Astrocyte of the hippocampus (primary cell): ENCODE measurements around the gene ZP2.
"Not testable (repeated sequence)": the region's sequence is repeated elsewhere in the genome, so short reads cannot be mapped to it uniquely, and the experiment has no call there.

Experiments used
- DNase-seq: peaks from one replicate; pipeline ENCODE4 v3.0.0; 2011; ENCODE audit warnings: low read depth, low spot score

The ZP2 gene

DNA sequence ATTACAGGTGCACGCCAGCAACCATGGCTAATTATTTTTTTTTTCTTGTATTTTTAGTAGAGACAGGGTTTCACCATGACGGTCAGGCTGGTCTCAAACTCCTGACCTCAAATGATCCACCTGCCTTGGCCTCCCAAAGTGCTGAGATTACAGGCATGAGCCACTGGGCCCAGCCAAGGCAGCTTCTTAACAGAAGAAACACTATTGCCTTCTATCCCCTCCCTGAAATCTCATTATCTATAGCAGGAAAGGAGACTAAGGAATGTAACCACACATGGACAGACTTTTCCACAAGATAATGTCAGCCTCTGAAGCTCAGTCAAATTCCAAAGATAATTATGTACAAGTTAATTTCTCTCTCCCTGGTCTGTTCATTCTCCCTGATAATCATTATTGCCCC is 5.7 kb upstream of the ZP2 start:
- DNase-seq: no peak

DNA sequence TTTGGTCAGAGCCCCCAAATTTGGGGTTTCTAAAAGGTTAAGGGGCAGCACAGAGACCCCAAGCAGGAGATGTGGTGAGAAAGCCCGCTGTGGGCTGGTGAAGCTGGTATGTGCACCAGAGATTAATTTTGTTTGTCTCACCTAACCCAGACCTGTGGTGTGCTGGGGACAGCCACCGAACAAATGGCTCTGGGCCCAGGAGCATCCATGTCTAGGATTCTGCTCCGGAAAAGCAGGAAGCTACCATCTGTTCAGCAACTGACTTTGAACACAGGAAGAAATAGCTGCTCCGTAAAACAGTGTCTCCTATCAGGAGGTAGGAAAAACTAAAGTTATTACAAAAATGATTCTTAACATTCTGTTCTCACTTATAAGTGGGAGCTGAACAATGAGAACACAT is 2.7 kb upstream of the ZP2 start:
- no peak for DNase-seq

DNA sequence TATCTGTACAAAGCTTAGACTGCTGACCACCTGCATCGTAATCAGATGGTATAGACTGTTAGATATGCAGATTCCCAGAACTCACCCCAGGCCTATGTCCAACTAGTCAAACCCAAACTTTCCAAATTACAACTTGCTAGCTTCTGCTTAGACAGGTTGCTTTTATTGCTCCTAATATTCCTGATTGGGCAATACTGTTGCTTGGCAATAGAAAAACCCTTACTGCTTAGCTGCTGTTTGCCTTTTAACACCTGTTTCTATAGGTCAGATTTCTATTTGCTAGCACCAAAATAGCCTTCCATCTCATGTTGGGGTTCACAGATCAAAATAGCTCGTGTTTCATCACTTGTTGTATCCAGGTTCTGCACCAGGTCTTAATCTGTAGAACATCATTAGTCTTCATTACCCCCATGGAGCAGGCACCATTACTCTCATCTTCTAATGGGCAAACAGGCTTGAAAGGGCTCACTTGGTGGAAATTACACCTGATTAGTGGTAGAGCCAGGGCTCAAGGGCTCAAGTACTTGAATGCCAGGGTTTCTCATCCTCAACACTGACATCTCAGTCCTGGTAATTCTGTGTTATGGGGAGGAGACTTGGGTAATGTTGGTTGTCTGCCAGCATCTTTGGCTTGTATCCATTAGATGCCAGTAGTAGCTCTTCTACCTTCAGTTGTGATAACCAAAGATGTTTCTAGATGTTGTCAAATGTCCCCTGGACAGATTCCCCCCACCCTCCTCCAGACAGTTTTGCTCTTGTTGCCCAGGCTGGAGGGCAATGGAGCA is 2.7 kb downstream of the ZP2 start:
- DNase-seq: no peak

DNA sequence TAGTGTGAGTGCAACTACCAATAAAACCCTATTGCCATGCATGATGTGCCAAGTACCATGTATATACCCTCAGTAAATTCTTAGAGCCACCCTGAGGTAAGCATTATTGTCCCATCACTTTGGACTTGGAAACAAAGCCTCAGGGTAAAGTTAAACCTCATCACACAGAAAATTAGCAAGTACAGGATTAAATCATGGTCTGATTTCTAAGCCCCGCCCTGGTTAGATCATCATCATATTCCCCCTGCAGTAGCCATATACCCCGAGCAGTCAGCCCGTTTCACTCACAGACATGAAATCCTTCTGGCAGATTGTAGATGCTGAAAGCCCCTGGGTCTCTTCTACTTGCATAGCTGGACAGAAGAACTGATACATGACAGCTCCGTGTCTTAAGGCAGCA is 4.8 kb downstream of the ZP2 start:
- no peak for DNase-seq

DNA sequence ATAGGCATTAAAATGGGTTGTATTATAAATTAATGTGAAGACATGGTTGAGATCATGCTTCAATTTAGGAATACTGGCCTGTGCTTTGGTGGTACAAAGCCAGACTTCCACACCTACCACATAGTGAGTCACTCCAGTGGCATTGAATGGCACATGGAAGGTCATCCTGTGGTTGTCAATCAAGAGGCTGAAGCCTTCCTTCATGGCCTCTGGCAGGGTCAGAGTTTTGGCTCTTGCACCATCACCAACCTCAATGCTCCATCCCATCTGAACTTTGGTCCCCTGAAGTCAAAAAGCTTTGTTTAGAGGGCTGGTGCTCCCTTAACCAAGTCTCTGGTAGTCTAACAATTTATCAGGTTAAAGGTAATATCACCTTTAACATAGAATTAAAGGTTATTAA is 6.1 kb downstream of the ZP2 start:
- DNase-seq: no peak

DNA sequence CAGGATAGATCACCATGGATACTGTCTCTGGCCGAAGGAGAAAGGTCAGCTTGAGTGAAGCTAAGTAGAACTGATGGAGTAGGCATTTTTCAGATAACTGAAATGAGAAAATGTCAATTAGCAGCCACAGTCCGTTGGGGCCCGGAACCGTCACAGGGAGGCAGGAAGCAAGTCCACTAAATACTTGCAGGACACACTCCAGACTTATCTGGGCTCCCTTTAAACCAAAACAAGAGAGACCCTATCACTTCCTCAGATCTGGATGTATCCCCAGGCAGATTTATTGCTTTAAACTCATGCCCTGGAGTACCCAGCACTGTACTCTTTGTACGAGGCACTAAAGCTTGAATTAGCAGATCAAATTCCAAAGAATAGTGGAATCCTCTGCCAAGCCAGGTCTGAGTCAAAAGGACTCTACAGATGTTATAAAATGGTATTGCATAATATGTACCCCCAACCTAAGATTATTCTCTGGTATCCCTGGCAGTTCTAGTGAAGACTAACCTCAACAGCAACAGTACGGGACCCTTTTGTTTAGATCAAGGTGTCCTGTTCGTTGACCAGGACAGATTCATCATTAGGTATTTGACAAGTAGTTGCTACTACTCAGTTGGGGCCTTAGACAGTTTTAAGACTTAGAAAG is 8.1 kb downstream of the ZP2 start:
- DNase-seq: no peak

DNA sequence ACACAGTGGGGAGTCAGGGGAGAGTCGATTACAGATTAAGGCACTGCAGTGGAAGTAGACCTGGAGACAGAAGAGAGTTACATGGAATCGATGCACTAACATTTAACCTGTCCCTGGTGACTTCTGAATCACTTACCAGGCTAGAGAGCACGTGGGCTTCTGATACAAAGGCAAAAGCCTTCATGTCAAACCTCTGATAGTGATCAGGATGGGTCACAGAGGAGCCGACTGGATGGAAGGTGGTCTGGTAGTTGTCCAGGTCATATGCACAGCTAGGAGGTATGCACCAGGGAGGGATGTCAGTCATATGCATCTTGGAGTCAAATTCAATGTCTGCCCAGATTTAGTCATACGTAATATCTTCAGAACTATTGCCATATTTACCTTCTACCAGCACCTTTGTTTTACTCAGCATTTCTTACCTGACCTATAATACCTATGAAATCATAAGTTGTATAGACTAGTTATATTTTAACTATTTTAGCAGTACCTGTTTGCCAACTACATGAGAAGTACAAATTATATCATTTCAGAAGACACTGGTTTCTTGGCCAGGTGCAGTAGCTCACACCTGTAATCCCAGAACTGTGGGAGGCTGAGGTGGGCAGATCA is 11.7 kb downstream of the ZP2 start:
- no peak for DNase-seq

DNA sequence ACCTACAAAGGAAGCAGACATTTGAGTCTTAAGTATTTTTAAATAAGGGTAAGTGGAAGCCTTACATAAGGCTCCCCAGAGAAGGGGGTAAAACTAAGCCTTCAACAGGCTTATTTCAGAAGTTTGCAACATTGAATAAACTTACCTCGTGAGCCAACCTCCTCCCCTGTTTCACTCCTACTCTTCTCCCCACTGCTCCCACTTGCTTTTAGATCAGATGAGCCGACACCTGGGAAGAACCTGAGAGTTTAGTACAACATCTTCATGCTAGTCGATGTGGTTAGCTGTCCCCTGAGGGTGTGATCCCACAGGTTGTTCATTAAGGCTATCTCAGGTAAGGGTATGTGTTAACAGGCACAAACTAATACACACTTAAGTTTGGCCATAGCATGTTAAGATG is 13.8 kb downstream of the ZP2 start:
- no peak for DNase-seq

DNA sequence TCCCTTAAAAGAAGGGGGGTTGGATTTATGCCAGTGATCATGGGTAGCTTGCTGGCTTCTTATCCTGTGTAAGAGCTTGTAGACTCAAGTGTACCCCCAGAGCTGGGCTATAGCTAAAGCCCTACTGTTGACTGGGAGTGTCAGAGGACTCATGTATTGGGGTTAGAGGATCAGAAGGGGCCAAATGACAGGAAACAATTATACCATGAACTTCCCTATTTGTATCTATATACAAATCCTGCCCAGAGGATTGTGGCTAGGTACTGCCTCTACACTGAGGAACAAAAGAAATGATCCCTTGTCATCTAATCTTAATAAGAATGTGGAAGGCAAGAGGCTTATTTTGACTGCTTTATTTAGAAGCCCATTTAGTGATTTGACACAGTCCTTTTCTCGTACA is 14.3 kb downstream of the ZP2 start:
- DNase-seq: no peak

DNA sequence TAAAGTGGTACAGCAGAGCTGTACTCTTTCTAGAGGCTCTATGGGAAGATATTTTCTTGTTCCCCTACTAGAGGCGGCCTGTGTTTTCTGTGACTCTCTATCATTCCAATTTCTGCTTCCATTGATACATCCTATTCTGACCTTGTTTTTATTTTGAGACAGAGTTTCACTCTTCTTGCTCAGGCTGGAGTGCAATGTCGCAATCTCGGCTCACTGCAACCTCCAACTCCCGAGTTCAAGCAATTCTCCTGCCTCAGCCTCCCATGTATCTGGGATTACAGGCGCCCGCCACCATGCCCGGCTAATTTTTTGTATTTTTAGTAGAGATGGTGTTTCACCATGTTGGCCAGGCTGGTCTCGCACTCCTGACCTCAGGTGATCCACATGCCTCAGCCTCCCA is 16.0 kb downstream of the ZP2 start:
- DNase-seq: not testable (repeated sequence)

DNA sequence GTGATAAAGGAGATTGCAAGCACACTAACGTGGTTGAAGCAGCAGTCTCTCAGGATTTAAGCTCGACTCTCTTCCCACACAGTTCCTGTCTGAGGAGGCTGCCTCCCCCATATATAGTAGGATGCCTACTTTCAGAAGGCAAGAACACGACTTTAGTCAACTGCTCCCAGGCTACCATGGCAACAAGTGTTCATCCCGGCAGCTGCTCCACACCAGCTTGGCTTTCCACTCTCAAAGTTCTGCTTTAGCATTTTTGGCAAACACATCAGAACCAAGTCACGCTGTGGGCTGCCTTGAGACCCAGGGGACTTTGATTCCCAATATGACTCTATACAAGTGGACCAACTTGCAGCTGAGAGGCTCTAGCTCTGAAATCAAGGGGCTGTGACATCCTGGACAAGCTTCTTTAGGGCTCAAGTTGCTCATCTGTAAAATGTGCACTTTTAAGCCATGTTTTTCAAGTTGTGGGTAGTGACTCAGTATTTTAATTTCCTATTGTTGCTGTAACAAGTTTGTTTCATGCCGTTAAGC is 16.5 kb downstream of the ZP2 start:
- DNase-seq: peak; percentile 2

DNA sequence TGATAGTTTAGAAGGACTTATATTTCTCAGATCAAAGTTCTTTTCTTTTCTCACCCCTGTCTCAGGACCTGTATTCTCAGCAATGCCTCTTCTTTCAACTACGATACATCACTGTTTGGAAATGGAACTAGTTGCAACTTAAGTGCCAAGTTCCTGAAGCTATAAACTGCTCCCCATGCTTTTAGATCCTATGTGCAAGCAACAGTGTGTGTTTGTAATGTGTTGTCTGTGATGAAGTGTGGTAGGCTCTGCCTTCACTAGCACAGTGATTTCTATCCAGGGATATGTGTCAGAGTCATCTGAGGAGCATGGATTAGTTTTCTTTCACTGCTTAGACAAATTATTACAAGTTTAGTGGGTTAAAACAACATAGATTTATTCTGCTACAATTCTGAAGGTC is 18.4 kb downstream of the ZP2 start:
- DNase-seq: no peak

DNA sequence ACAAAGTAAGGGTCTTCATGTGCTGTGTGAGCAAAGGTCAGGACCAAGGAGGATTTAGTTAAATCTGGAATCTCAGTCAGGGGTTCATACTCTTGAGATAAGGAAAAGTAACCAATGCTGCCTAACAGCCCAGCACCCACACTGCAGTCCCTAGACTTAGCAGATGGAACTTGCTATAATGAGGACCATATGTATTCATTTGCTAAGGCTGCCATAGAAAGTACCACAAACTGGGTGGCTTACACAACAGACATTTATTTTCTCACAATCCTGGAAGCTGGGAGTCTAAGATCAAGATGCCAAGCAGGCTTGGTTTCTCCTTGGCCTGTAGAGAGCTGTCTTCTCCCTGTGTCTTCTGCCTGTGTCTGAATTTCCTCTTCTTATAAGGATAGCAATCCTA is 20.8 kb downstream of the ZP2 start:
- no peak for DNase-seq

DNA sequence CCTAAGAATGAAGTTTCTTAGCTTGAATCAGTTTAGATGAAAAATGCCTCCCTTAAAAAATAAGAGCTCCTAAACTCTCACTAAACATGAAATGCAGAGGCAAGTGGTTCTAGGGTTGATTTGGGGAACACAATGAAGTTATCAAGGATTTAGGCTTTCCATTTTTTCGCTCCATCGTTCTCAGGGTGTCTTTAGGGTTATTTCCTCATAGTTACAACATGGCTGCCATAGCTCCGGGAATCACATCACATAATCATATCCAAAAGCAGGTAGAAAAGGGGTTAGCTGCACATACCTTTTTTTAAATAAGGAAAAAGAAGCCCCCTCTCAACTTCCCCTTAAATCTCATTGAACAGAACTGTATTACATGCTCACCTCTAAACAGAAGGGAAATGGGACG is 21.4 kb downstream of the ZP2 start:
- no peak for DNase-seq

DNA sequence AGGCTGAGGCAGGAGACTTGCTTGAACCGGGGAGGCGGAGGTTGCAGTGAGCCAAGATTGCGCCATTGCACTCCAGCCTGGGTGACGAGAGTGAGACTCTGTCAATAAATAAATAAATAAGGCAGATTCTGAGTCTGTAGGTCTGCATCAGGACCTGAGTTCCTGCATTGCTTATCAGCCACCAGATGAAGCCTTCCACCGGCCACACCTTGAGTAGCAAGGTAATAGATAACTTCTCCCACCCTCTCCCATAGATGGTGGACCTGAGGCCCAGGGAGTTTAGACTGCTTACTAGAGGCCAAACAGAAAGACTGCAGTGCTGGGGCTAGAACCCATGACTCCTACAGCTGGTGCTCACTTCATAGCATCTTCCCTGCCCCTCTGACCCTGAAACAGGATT is 22.1 kb downstream of the ZP2 start:
- no peak for DNase-seq

DNA sequence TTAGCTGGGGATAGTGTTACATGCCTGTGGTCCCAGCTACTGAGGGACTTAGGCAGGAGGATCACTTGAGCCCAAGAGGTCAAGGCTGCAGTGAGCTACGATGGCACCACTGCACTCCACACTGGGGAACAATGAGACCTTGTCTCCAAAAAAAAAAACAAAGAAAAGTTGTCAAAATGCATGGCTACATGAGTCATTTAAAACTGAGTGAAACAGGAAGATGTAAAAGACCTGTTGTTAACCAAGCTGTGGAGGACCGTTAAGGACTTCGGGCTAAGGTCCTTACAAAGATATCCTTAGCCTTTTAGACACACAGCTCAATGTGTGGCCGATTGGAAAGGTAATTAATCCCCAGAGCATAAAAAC is 25.1 kb downstream of the ZP2 start:
- DNase-seq: peak; percentile 2

DNA sequence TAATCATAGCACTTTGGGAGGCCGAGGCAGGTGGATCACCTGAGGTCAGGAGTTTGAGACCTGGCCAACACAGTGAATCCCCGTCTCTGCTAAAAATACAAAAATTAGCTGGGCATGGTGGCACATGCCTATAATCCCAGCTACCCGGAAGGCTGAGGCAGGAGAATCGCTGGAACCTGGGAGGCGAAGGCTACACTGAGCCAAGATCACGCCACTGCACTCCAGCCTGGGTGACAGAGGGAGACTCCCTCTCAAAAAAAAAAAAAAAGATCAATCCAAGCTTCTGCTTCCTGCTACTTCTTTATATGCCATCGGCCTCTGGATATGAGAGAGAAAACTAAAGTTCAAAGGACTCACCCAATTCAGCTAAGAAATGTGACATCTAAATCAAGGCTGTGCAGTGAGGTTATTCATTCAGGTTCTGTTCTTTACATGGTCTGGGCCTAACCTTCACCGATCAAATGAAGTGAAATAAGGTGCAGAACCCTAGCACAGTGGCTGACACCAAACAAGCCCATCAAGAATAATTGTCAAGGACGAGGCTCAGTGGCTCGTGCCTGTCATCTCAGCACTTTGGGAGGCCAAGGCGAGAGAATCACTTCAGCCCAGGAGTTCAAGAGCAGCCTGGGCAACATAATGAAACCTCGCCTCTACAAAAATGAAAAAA is 25.6 kb downstream of the ZP2 start:
- DNase-seq: no peak

DNA sequence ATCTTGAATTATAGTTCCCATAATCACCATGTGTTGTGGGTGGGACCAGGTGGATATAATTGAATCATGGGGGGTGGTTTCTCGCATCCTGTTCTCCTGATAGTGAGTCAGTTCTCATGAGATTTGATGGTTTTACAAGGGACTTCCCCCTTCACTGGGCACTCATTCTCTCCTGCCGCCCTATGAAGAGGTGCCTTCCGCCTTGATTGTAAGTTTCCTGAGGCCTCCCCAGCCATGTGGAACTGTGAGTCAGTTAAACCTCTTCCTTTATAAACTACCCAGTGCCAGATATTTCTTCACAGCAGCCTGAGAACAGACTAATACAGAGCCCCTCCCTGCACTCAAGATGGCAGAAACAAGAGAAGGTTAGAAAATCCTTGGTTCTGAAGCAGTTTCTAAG is 26.5 kb downstream of the ZP2 start:
- no peak for DNase-seq

DNA sequence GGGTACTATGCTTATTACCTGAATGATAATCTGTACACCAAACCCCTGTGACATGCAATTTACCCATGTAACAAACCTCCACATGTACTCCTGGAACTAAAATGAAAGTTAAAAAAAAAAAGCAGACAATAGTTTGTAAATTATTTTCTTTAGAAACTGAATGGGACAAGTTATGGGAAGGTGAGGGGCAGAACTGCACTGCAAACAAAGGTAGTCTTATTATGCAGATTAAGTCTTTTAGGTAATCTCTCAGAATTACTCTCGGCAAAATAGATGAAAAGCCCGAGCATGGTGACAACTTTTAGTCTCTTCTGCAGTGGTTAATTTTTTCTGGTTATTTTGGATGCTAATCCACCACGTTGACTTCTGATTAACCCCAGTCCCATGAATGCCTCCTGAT is 27.4 kb downstream of the ZP2 start:
- DNase-seq: no peak

DNA sequence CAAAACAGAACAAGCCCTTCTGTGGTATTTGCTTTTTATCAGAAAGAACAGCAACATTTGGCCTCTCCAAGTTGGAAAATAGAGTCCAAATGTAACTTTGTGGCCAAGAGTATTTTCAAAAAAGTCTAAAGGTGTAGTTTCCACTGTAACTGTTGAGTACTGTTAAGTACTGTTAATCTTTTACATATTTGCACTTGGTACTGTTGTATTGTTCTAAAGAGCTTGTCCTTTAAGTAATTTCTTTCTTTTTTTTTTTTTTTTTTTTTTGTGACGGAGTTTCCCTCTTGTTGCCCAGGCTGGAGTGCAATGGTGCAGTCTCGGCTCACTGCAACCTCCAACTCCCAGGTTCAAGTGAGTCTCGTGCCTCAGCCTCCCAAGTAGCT is 31.4 kb downstream of the ZP2 start:
- DNase-seq: no peak

DNA sequence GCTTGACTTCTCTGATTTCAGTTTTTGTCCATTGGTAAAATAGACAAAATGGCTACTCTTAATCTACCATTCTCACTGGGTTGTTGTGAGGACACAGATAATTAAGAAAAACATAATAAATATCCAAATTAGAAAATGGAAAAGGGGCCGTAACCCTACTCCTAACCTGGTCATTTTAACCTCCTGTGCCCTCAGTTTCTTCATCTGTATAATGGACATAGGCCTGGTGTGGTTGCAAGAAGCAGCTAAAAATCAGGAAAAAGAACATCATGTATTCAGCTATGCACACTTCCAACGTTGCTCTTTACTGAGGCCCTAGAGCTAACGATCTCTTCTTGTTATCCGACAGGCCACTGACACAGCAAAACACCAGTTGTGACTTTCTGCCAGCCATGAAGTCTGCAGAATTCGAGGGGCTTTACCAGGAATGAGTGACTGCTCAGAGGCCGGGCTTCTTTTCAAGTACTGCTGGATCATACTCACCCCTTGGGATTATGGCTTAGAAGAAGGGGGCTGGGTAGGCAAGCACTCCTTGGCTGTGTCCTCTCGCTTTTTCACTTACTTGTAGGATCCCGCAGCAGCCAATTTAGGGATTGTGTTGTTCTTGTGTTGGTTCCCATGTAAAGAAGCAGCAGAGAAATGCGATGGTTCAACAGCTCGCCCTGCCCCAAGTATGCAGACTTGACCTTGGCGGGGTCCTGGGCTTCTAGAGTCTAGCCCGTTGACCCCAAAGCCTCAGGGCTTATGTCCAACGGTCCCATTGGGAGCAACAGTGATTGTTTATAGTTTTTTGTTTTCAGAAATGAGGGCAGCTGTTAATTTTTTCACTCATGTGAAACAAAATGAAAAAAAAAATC is 32.0 kb downstream of the ZP2 start:
- no peak for DNase-seq

DNA sequence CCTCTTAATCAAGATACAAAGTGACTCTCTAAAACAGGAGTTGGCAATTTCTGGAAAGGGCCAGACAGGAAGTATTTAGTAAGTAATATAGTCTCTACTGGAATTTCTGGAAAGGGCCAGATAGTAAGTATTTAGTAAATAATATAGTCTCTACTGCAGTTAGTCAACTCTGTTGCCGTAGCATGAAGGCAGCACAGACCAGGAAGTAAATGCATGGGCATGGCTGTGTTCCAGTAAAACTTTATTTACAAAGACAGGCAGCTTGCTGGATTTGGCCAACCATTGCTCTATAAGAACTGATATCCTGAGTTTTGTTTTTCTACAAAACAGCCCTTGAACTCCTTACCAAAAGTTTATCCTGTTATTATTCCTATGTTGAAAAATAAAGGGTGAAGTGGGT is 36.0 kb downstream of the ZP2 start:
- DNase-seq: no peak
